Measurements from ENCODE around the gene INAFM2. TPM values are rescaled to one million over a fixed set of nuclear protein-coding genes. Genes with fewer than 3 reads are reported as not detected.

Gene INAFM2
- total and polyA plus RNA-seq, 9 of the 15 experiments (the other 6 are each of a cell fraction or from before 2014, with no cell fraction given) = 11.8 to 43.1 (median 27.2) TPM

DNA sequence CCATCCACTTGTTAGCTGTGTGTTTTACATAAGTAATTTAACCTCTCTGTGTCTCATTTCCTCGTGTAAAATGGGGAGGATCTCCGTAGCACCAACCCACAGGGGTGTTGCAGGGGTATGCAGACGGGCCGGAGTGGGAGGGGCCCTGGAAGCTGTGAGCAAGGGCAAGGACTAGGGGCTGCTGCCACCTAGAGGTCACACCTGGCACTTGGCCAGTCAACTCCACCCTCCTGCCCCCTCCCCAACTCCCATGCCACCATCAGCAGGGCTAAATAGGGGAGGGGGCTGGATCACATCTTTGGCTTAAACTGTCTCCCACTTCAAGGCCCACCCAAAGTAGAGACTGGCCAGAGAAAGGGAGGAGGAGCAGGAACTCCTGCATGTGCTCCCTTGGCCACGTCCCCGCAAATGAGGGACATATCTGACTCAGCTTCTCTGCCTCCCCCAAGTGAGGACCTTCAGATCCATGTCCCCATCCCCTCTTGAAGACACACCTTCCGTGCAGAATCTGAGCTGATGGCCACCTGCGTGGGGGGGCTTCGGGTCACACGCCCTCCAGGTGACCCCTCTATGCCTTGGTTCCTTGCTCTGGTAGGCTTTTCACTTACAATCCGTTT lies 14.7 kb downstream of the INAFM2 start (continued):
- TF ChIP-seq, protein P1, sequence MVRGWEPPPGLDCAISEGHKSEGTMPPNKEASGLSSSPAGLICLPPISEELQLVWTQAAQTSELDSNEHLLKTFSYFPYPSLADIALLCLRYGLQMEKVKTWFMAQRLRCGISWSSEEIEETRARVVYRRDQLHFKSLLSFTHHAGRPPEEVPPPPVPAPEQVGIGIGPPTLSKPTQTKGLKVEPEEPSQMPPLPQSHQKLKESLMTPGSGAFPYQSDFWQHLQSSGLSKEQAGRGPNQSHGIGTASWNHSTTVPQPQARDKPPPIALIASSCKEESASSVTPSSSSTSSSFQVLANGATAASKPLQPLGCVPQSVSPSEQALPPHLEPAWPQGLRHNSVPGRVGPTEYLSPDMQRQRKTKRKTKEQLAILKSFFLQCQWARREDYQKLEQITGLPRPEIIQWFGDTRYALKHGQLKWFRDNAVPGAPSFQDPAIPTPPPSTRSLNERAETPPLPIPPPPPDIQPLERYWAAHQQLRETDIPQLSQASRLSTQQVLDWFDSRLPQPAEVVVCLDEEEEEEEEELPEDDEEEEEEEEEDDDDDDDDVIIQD (CRISPR knock-in tag; IDR thresholded peaks at IDR 0.05) = no peak
- no peak for TF ChIP-seq CHCHD3 (CRISPR knock-in tag; IDR thresholded peaks at IDR 0.05)
- no peak for TF ChIP-seq TSC22D4 (tag; IDR thresholded peaks at IDR 0.05)
- TF ChIP-seq, protein P2, sequence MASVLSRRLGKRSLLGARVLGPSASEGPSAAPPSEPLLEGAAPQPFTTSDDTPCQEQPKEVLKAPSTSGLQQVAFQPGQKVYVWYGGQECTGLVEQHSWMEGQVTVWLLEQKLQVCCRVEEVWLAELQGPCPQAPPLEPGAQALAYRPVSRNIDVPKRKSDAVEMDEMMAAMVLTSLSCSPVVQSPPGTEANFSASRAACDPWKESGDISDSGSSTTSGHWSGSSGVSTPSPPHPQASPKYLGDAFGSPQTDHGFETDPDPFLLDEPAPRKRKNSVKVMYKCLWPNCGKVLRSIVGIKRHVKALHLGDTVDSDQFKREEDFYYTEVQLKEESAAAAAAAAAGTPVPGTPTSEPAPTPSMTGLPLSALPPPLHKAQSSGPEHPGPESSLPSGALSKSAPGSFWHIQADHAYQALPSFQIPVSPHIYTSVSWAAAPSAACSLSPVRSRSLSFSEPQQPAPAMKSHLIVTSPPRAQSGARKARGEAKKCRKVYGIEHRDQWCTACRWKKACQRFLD (CRISPR knock-in tag; IDR thresholded peaks at IDR 0.05) = no peak
- TF ChIP-seq ZNF444 (CRISPR knock-in tag; IDR thresholded peaks at IDR 0.05) = no peak
- TF ChIP-seq SREBF2 (CRISPR knock-in tag; IDR thresholded peaks at IDR 0.05) = no peak
- TF ChIP-seq SP1 (CRISPR knock-in tag; IDR thresholded peaks at IDR 0.05) = peak; percentile 81
- TF ChIP-seq, protein P3, sequence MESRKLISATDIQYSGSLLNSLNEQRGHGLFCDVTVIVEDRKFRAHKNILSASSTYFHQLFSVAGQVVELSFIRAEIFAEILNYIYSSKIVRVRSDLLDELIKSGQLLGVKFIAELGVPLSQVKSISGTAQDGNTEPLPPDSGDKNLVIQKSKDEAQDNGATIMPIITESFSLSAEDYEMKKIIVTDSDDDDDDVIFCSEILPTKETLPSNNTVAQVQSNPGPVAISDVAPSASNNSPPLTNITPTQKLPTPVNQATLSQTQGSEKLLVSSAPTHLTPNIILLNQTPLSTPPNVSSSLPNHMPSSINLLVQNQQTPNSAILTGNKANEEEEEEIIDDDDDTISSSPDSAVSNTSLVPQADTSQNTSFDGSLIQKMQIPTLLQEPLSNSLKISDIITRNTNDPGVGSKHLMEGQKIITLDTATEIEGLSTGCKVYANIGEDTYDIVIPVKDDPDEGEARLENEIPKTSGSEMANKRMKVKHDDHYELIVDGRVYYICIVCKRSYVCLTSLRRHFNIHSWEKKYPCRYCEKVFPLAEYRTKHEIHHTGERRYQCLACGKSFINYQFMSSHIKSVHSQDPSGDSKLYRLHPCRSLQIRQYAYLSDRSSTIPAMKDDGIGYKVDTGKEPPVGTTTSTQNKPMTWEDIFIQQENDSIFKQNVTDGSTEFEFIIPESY (CRISPR knock-in tag; IDR thresholded peaks at IDR 0.05) = no peak
- TF ChIP-seq MIER1 (IDR thresholded peaks at IDR 0.05; ENCODE audit: low read depth) = no peak
- 0 out of 2 replicates have a peak, but pooled peaks have one; percentile 34 for TF ChIP-seq TCF7 (IDR thresholded peaks at IDR 0.05; ENCODE audit: borderline replicate concordance)
- no peak for TF ChIP-seq EGR1 (conservative IDR thresholded peaks at IDR 0.05)
- TF ChIP-seq SMARCB1 (IDR thresholded peaks at IDR 0.05; ENCODE audit: insufficient read length, low read depth) = no peak
- no peak for TF ChIP-seq BCL6 (CRISPR knock-in tag; IDR thresholded peaks at IDR 0.05)
- TF ChIP-seq KHSRP (IDR thresholded peaks at IDR 0.05) = no peak
- no peak for TF ChIP-seq ASH1L (IDR thresholded peaks at IDR 0.05; ENCODE audit: borderline replicate concordance, low read depth, partially characterized antibody)
- no peak for TF ChIP-seq SP2 (IDR thresholded peaks at IDR 0.05; ENCODE audit: extremely low read depth, low read depth, low read length, poor library complexity, severe bottlenecking)
- TF ChIP-seq BCOR (IDR thresholded peaks at IDR 0.05) = no peak
- TF ChIP-seq EZH2 (IDR thresholded peaks at IDR 0.05; ENCODE audit: borderline replicate concordance, low read depth, low read length) = no peak
- TF ChIP-seq MYNN (IDR thresholded peaks at IDR 0.05) = 0 out of 2 replicates have a peak, but pooled peaks have one; percentile 39
- TF ChIP-seq MYNN (CRISPR knock-in tag; IDR thresholded peaks at IDR 0.05) = no peak
- TF ChIP-seq ZC3H8 (IDR thresholded peaks at IDR 0.05) = no peak
- TF ChIP-seq, protein P4, sequence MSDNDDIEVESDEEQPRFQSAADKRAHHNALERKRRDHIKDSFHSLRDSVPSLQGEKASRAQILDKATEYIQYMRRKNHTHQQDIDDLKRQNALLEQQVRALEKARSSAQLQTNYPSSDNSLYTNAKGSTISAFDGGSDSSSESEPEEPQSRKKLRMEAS (CRISPR knock-in tag; IDR thresholded peaks at IDR 0.05) = no peak; the same call in 1 of the 2 replicates
- peak; percentile 80 for TF ChIP-seq STAG1 (CRISPR knock-in tag; IDR thresholded peaks at IDR 0.05; ENCODE audit: borderline replicate concordance)
- no peak for TF ChIP-seq ZNF239 (CRISPR knock-in tag; IDR thresholded peaks at IDR 0.05)
- no peak for TF ChIP-seq RBM34 (IDR thresholded peaks at IDR 0.05; ENCODE audit: borderline replicate concordance, insufficient read depth, low read length)
- TF ChIP-seq, protein P5, sequence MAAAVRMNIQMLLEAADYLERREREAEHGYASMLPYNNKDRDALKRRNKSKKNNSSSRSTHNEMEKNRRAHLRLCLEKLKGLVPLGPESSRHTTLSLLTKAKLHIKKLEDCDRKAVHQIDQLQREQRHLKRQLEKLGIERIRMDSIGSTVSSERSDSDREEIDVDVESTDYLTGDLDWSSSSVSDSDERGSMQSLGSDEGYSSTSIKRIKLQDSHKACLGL (CRISPR knock-in tag; IDR thresholded peaks at IDR 0.05; ENCODE audit: borderline replicate concordance, poor library complexity, severe bottlenecking) = no peak

Measured in K562 (cell line).